Stimulated activated CD4-positive, alpha-beta T cell treated with anti-CD3 and anti-CD28 coated beads, Interleukin-12 subunit alpha, Interleukin-12 subunit beta, amount 100 ng/mL, for 24 hours (primary cell): ENCODE measurements around the gene SLC2A3.
"Not testable (repeated sequence)": the region's sequence is repeated elsewhere in the genome, so short reads cannot be mapped to it uniquely, and the experiment has no call there.

Source experiments
- DNase-seq, 2 experiments: peaks; one replicate each; pipeline ENCODE4 v3.0.0-alpha.2; 2020; ENCODE audit warnings: low read depth in 2 of 2

The SLC2A3 gene

GRCh38 chr12:7951671-7952070 is 15.7 kb upstream of the SLC2A3 start:
- no peak for DNase-seq

- not testable (repeated sequence) for DNase-seq
These were observed 14.4 kb upstream of the SLC2A3 start for GRCh38 chr12:7950230-7950943.

DNA sequence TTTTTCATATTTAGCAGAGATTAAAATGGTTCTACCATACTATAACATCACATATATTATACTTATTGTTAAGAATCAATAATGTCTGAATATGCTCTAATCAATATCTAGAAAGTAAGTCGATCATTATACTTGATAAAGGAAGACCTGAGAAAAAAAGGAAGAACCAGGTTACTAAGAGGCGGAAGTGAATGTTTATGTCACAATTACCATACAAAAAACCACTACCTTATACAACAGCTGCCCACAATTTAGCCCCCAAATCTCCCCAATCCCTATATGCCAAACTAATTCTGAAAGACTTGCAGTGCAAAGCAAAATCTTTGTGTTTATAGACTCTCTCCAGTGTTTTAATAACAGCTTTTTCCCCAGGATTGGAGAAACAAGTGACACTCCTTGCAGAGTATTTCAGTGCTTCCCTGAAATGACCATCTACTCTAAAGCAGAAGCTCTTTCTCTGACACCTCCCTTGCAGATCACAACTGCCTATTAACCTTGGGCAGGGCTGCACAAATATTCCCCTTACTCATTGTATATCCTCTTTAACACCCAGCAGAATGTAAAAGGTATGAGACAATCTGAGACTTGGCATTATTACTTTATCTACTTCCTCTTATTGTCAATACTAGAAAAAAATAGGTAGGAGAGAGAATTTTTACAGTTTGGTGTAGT is 12.7 kb upstream of the SLC2A3 start:
- DNase-seq = no peak

GRCh38 chr12:7947011-7947410 is 11.0 kb upstream of the SLC2A3 start:
- no peak for DNase-seq

DNA sequence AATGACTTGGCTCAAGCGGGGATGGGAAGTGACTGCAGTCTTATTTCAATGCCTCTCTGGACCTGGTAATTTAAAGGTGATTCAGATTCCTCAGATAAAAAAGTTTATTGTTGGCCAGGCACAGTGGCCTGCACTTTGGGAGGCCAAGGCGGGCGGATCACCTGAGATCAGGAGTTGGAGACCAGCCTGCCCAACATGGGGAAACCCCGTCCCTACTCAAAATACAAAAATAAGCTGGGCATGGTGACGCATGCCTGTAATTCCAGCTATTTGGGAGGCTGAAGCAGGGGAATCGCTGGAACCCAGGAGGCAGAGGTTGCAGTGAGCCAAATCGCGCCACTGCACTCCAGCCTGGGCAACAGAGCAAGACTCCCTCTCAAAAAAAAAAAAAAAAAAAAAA is 8.8 kb upstream of the SLC2A3 start:
- DNase-seq = not testable (repeated sequence)

DNA sequence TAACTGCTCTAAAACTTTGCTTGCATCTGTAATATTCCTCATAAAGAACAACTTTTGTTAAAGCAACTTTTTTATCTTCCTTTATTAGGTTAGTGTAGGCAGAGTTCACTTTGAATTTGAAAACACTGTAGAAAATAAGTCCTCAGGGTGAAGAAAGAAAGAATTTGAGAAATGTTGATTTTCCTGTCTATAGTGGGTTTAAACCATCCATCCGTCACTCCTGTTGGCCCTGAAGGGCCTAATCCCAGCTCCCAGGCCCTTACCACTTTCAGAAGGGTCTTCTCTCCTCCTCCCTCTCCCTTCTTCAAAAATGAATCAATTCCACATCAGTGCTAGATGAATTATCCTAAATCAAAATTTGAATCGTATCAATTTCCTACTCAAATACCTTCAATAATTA is 4.9 kb upstream of the SLC2A3 start:
- DNase-seq = no peak

DNA sequence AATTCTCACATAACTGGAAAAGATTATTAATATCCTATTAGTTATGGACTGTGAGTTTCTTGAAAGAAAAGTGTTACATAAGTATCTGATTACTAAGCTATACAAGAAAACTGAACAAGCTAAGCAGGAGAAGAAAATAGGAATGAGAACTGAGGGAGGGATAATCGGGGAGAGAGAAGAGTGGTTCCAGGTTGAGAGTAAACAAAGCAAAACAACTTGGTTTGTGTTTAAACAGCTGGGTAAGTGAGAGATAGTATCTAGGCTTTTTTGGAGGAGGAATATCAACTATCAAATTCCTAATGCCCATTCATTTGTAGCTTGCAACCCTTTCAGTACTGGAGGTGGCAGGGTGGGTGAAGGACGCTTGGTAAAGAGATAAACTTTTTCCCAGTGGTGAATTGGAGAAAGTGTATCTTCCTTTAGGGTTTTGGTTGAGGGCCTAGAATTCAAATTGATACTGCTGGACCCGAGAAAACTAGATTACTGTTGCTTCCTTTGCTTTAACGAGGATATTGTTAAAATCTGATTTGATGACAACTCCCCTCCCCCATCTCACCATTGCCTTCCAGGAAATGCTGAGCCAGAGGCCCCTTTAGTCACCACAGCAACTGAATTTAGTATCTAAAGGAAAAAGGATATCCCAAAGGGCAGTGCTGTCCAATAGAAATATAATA is 2.0 kb upstream of the SLC2A3 start:
- no peak for DNase-seq

- DNase-seq = no peak
These were observed 996 bp downstream of the SLC2A3 start for GRCh38 chr12:7934889-7935492.

DNA sequence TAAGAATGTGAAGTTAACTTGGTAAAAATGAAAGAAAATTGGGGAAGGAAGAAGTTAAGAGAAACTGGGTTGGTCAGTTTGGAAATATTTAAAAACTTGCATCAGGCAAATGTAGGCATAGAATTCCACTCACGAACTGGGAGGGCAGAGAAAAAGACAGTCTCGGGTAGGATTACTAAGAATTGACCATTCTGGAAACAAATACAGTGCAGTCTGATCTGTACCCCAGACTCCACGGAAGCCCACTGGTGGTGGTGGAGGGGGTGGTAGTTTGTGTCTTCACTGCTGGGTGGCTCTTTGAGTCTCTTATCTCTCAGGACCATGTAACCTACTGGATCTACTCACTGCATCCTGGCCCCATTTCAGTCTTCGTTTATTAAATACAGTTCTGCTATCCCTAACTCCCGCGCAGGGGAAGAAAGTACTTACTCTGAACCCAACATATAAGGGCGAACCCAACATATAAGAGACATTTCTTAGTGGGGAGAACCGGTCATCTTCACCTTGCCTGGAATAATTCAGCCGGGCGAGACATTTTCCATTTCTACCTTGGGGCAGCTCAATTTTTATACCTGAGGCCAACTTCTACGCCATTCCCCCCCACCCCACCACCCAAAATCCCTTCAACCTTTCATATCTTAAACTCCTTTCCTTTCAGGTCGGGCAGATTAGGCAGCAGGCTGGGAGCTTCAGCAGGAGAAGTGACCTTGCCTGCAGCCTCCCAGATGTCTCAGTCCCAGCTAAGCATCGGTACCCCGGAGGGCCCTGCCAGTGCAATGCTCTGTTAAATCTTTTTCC is 1.7 kb downstream of the SLC2A3 start:
- no peak for DNase-seq

DNA sequence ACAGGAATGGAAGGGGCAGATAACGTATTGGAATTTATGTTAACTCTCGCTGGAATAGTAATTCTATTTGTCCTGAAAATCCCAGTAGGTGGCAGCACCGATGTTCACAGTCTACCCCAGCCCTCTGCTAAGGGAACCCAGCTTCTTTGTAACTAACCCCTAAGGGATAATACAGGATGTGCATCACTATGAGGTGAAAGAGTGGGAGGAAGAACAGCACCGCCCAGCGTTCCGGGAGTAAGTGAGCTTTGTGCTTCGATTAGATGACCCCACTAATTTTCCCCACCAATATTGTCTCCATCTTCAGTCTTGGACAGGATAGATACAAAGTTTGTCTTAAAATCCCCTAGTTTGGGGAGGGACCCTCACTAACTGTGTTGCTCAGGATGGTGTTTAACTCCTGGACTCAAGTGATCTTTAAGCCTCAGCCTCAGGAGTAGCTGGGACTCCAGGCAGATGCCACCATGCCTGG is 2.7 kb downstream of the SLC2A3 start:
- peak; percentile 66 to 74 for DNase-seq

- not testable (repeated sequence) for DNase-seq
These were observed 3.3 kb downstream of the SLC2A3 start for GRCh38 chr12:7932599-7933240.

DNA sequence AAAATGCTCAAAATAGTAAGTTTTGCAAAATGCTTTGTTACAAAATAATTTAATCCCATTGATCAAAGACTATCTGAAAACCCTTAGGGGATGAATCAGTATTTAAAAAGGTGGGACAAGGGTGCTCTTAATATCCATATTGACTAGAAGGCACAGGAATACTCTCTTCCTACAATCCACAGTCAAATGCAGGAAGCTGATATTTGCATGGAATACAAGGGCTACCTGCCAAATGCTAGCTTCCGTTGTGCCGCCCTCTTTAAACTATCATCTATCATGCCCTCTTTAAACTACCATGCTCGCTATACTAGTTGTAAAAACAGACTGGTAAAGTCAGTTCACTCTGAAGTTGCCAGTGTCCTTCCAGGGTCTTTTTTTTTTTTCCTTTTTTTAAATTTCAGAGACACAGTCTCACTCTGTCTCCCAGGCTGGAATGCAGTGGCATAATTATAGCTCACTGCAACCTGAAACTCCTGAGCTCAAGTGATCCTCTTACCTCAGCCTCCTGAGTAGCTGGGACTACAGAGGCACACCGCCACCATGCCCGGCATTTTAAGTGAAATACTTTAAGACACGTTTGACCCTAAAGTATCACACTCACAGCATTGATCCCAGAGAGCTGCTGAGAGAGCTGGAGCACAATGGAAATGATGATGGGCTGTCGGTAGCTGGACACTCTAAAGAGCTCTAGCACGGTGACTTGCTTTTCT is 6.7 kb downstream of the SLC2A3 start:
- DNase-seq = no peak

DNA sequence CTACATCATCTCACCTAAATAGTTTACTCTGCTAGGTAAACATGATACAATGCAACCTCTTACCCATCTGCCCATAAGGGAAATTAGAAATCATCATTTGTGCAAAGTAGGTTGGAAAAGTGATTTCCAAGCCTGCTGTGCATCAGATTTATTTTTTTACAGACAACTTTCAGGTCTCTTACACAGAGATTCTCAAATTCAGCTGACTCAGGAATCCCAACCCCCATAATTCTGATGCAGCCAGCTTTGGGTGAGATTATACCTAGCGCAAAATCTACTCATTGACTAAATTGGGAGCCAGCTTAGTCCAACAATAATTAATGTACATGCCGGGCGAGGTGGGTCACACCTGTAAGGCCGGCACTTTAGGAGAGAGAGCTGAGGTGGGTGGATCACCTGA is 8.5 kb downstream of the SLC2A3 start:
- no peak for DNase-seq

DNA sequence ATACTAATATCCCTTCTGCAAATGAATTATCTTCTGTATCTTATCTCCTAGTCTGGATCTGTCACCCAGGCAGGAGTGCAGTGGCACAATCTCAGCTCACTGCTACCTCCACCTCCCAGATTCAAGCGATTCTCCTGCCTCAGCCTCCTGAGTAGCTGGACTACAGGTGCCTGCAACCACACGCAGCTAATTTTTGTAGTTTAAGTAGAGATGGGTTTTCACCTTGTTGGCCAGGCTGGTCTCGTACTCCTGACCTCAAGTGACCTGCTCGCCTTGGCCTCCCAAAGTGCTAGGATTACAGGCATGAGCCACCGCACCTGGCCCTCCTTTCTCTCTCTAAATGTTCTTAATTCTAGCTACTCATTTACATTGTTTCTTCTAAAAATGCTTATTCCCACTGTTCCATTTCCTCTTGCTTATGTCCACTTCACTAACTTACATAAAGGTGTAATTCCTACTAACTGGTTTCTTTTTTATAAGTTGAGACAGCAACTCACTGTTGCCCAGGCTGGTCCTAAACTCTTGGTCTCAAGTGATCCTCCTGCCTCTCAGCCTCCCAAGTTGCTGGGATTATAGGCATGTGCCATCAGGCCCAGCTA is 9.8 kb downstream of the SLC2A3 start:
- DNase-seq = not testable (repeated sequence)

DNA sequence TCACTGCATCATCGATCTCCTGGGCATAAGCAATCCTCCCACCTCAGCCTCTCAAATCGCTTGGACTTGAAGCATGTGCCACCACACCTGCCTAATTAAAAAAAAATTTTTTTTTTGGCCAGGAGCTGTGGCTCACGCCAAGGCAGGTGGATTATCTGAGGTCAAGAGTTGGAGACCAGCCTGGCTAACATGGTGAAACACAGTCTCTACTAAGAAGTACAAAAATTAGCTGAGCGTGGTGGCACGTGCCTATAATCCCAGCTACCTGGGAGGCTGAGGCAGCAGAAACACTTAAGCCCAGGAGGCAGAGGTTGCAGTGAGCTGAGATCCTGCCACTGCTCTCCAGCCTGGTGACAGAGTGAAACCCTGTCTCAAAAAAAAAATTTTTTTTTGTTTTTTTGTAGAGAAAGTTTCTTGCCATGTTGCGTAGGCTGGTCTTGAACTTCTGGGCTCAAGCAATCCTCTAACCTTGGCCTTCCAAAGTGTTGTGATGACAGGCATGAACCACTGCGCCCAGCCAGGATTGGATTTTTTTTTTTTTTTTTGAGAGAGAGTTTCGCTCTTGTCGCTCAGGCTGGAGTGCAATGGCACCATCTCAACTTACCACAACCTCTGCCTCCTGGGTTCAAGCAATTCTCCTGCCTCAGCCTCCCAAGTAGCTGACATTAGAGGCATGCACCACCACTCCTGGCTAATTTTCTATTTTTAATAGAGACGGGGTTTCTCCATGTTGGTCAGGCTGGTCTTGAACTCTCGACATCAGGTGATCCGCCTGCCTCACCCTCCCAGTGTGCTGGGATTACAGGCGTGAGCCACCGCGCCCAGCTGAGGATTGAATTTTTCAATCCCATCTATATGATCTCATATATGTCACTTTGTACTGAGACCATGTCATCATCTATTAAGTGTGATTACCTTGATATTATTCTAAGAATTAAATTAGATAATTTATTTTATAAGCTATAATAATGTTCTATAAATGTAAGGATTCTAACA is 12.4 kb downstream of the SLC2A3 start:
- DNase-seq = no peak

- DNase-seq = not testable (repeated sequence)
These were observed 14.8 kb downstream of the SLC2A3 start for GRCh38 chr12:7921181-7921580.

DNA sequence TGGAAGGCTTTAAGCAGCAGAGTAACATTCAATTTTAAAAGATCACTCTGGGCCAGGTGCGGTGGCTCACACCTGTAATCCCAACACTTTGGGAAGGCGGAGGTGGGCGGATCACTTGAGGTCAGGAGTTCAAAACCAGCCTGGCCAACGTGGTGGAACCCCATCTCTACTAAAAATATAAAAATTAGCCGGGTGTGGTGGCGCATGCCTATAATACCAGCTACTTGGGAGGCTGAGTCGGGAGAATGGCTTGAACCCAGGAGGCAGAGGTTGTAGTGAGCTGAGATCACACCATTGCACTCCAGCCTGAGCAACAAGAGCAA is 17.8 kb downstream of the SLC2A3 start:
- not testable (repeated sequence) for DNase-seq

DNA sequence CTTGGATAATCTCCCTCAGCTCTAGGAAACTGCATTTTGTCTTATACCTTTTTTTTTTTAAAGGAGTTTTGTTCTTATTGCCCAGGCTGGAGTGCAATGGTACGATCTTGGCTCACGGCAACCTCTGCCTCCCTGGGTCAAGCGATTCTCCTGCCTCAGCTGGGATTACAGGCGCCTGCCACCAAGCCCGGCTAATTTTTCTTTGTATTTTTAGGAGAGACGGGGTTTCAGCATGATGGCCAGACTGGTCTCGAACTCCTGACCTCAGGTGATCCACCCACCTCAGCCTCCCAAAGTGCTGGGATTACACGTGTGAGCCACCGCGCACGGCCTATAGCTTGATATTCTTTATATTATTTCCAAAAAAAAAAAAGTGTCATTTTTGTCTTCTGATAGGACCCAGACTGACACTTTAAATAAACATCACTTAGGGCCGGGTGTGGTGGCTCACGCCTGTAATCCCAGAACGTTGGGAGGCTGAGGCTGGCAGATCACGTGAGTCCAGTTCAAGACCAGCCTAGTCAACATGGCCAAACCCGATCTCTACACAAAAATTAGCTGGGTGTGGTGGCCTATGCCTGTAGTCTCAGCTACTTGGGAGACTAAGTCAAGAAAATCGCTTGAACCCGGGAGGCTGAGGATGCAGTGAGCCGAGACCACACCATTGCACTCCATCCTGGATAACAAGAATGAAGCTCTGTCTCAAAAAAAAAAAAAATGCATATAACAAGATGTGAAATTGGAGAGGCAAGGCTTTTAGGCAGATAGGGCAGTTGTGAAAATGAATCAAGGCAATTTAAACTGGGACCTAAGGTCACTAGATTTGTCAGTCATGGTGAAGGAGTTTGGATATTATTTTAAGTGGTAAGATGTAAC is 18.4 kb downstream of the SLC2A3 start:
- DNase-seq = no peak
